Stomach (tissue), 9 donors: ENCODE data around the gene GBX1. TPM values are rescaled to one million over a fixed set of nuclear protein-coding genes. Genes with fewer than 3 reads are reported as not detected.

ENCODE experiments used
- DNase-seq, 2 donors: peaks; one replicate each; pipeline versions ENCODE4 v3.0.0 to v3.0.0-alpha.2; 2013 to 2019
- H3K27ac ChIP-seq, 5 donors: fragments of 200-600 bp in 4 of 5; sonication (generic) in 4 of 5; one replicate each; pipeline ENCODE4 v1.5.1; 2013 to 2019; ENCODE audit warnings: mild to moderate bottlenecking in 1 of 5, moderate library complexity in 1 of 5
- H3K27me3 ChIP-seq, 3 donors: fragments of 200-600 bp; sonication (generic); one replicate each; pipeline ENCODE4 v1.5.1; 2017 to 2019; ENCODE audit warnings: mixed run types in 1 of 3
- H3K36me3 ChIP-seq, 4 donors: fragments of 200-600 bp; sonication (generic); 1 replicate in 3 of 4; 2 replicates in 1 of 4; pipeline ENCODE4 v1.5.1; 2016 to 2019
- H3K4me1 ChIP-seq, 4 donors: fragments of 200-600 bp; sonication (generic); one replicate each; pipeline ENCODE4 v1.5.1; 2016 to 2019
- H3K4me3 ChIP-seq, 4 donors: fragments of 200-600 bp; sonication (generic) in 3 of 4; one replicate each; pipeline ENCODE4 v1.5.1; 2016 to 2019; ENCODE audit warnings: mild to moderate bottlenecking in 1 of 4
- H3K9me3 ChIP-seq, 4 donors: fragments of 200-600 bp; sonication (generic); one replicate each; pipeline ENCODE4 v1.5.1; 2016 to 2019
- CTCF ChIP-seq, 7 experiments: fragments of 450-650 bp in 4 of 7; fragments of 200-600 bp in 3 of 7; sonication (generic) in 3 of 7; IDR thresholded peaks; one replicate each; pipeline ENCODE4 v1.5.1; 2016 to 2019; ENCODE audit warnings: antibody characterized with exemption in 7 of 7, control low read depth in 2 of 7, mild to moderate bottlenecking in 1 of 7
- EP300 ChIP-seq: sonication (generic); formaldehyde crosslinking; IDR thresholded peaks from one replicate; pipeline ENCODE4 v1.6.1; 2017; ENCODE audit warnings: antibody characterized with exemption
- POLR2A ChIP-seq, 4 donors: fragments of 450-650 bp; IDR thresholded peaks; one replicate each; pipeline ENCODE4 v1.6.1; 2016; ENCODE audit warnings: antibody characterized with exemption in 4 of 4, control low read depth in 2 of 4, mild to moderate bottlenecking in 1 of 4, moderate library complexity in 1 of 4
- POLR2AphosphoS5 ChIP-seq, 3 donors: sonication (generic); formaldehyde crosslinking; IDR thresholded peaks; one replicate each; pipeline ENCODE4 v1.6.1; 2016; ENCODE audit warnings: antibody characterized with exemption in 3 of 3
- WGBS, 5 donors: extraction: QIAGEN DNeasy Blood & Tissue Kit in 3 of 5; methylation state at CpG; one replicate each; pipeline versions ENCODE4 v1.1.5 to v1.1.7; 2013 to 2018; 5-methylcytosine and 5-hydroxymethylcytosine counted together
- intact Hi-C: fragments of 100-400 bp; cut with DNase I; formaldehyde crosslinking; loops from one replicate; pipeline ENCODE4 v1.15.1; 2023; ENCODE audit warnings: low total_unique reads
- polyA plus RNA-seq, 3 donors: library from polyadenylated mRNA; stranded (reverse); fragments of 200-250 nt; gene quantifications; one replicate each; pipeline ENCODE4 v1.2.3, GENCODE V29; 2013
- total RNA-seq, 5 donors: library from RNA; depleted of rRNA; stranded (reverse); fragments of >200 nt; gene quantifications; one replicate each; pipeline versions ENCODE4 v1.1.0 to v1.2.3, GENCODE V29; 2014 to 2016
- donor health status: healthy with polysubstance abuse.
- donor health status: Bipolar disorder and iron deficiency.
- donor health status: healthy.

GBX1 gene
- total and polyA plus RNA-seq, 8 donors: not detected

- Histone ChIP-seq H3K36me3 (peaks cover 49 to 90% (median 82%) of the 10 kb centered on the region in 4 donors), H3K27me3 (no peaks in the 10 kb centered on the region), H3K4me1 (peaks cover 14 to 32% (median 24%) of the 10 kb centered on the region in 4 donors), H3K27ac (no peak overlapping the region), H3K4me3 (no peak overlapping the region), H3K9me3 (no peaks in the 10 kb centered on the region)
- DNase-seq: no peak
- no peak for TF ChIP-seq CTCF (IDR thresholded peaks at IDR 0.05)
- no peak for TF ChIP-seq POLR2AphosphoS5 (IDR thresholded peaks at IDR 0.05)
- TF ChIP-seq EP300: no peak
- no peak for TF ChIP-seq POLR2A (IDR thresholded peaks at IDR 0.05)
- intact Hi-C loops: loop anchor here (5.0 kb wide), 1 partner anchor 39 kb away; the partner anchor contains the start of gene GBX1
- 77 to 91% (median 83%) methylated on average over 11 to 14 of the region's 14 CpGs for WGBS, 5 donors
These were observed 39.4 kb downstream of the GBX1 start for GRCh38 chr7:151128144-151128543.

GRCh38 chr7:151126491-151127137, 40.9 kb downstream of the GBX1 start:
- no peak for TF ChIP-seq POLR2A (IDR thresholded peaks at IDR 0.05)
- TF ChIP-seq CTCF (IDR thresholded peaks at IDR 0.05): no peak
- TF ChIP-seq EP300: no peak
- TF ChIP-seq POLR2AphosphoS5 (IDR thresholded peaks at IDR 0.05): no peak

GRCh38 chr7:151125846-151126481, 41.5 kb downstream of the GBX1 start:
- peak overlapping the region in 1 of 5 donors; percentile 13 for H3K27ac ChIP-seq
- WGBS, 5 donors: 10 to 34% (median 26%) methylated on average over 42 to 58 of the region's 58 CpGs
- no peaks in the 10 kb centered on the region for H3K9me3 ChIP-seq
- peaks cover 45 to 90% (median 82%) of the 10 kb centered on the region in 4 donors for H3K36me3 ChIP-seq
- intact Hi-C loops: loop anchor here (5.0 kb wide), 1 partner anchor 41 kb away; the partner anchor contains the start of gene GBX1
- DNase-seq: peak in 1 of 2 donors; percentile 69
- H3K27me3 ChIP-seq: no peaks in the 10 kb centered on the region
- peaks cover 14 to 32% (median 24%) of the 10 kb centered on the region in 4 donors for H3K4me1 ChIP-seq
- H3K4me3 ChIP-seq: peak overlapping the region; percentile 40 to 48 (median 44)
- TF ChIP-seq POLR2A (IDR thresholded peaks at IDR 0.05) (no peak), POLR2AphosphoS5 (IDR thresholded peaks at IDR 0.05) (no peak), CTCF (IDR thresholded peaks at IDR 0.05) (no peak), EP300 (no peak)

More at GRCh38 chr7:151126491-151127137, 40.9 kb downstream of the GBX1 start:
- H3K9me3 ChIP-seq: no peaks in the 10 kb centered on the region
- intact Hi-C loops: loop anchor here (5.0 kb wide), 1 partner anchor 41 kb away; the partner anchor contains the start of gene GBX1
- H3K4me3 ChIP-seq: peak overlapping the region in 2 of 4 donors; percentile 42 to 48
- no peak overlapping the region for H3K27ac ChIP-seq
- peak; percentile 56 to 77 for DNase-seq
- 50 to 61% (median 55%) methylated on average over 5 to 19 of the region's 19 CpGs for WGBS, 5 donors
- no peaks in the 10 kb centered on the region for H3K27me3 ChIP-seq
- H3K4me1 ChIP-seq: peaks cover 14 to 32% (median 24%) of the 10 kb centered on the region in 4 donors
- H3K36me3 ChIP-seq: peaks cover 46 to 90% (median 82%) of the 10 kb centered on the region in 4 donors

GRCh38 chr7:151125470-151125845, 42.0 kb downstream of the GBX1 start:
- no peaks in the 10 kb centered on the region for H3K27me3 ChIP-seq
- WGBS, 5 donors: 11 to 36% (median 22%) methylated on average over 22 of the region's 22 CpGs
- TF ChIP-seq POLR2A (IDR thresholded peaks at IDR 0.05): no peak
- no peak for TF ChIP-seq POLR2AphosphoS5 (IDR thresholded peaks at IDR 0.05)
- H3K36me3 ChIP-seq: peaks cover 47 to 90% (median 82%) of the 10 kb centered on the region in 4 donors
- H3K4me1 ChIP-seq: peaks cover 14 to 32% (median 24%) of the 10 kb centered on the region in 4 donors
- peak overlapping the region in 1 of 5 donors; percentile 13 for H3K27ac ChIP-seq
- intact Hi-C loops: loop anchor here (5.0 kb wide), 1 partner anchor 42 kb away; the partner anchor contains the start of gene GBX1
- no peaks in the 10 kb centered on the region for H3K9me3 ChIP-seq
- peak; percentile 45 to 75 for DNase-seq
- peak overlapping the region; percentile 40 to 48 (median 44) for H3K4me3 ChIP-seq
